SHP77 treated with DMSO at 0.1 percent for 48 hours (cell line): ENCODE results near the gene ARID1A.

Experiments used
- DNase-seq: peaks from one replicate; lab custom pipeline; 2025; lab: John Stamatoyannopoulos, UW

Gene ARID1A

GRCh38 chr1:26761217-26761616 lies 65.4 kb downstream of the ARID1A start:
- DNase-seq = no peak

DNA sequence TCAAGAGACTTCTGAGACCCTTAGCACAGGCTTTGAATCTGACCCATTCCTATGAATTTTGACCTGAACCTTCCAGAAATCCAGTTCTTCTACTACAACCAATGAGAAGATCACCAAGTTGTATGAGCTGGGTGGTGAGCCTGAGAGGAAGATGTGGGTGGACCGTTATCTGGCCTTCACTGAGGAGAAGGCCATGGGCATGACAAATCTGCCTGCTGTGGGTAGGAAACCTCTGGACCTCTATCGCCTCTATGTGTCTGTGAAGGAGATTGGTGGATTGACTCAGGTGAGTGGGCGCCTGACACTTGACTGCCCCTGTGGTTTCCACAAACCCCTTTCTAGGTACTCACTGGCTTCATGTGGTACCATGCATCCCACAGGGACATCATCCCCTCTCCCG lies 71.9 kb downstream of the ARID1A start:
- no peak for DNase-seq

- no peak for DNase-seq
Measured at GRCh38 chr1:26768755-26769154, 72.9 kb downstream of the ARID1A start.

DNA sequence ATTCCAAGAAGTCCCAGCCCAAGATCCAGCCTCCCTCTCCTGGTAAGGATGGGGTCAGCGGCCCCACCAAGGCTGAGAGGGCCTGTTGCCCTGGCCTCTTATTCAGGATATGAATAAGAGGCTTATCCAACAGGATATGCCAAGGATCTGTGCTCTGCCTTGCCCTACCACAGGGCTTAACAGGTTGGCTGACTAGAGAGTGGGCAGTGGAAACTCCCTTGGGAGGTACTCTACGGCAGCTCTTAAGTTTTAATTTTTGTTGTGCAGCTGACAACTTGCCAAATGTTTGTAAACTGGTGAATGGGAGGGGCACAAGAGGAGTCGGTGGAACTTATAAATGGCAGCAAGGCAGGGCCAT lies 75.4 kb downstream of the ARID1A start:
- no peak for DNase-seq

DNA sequence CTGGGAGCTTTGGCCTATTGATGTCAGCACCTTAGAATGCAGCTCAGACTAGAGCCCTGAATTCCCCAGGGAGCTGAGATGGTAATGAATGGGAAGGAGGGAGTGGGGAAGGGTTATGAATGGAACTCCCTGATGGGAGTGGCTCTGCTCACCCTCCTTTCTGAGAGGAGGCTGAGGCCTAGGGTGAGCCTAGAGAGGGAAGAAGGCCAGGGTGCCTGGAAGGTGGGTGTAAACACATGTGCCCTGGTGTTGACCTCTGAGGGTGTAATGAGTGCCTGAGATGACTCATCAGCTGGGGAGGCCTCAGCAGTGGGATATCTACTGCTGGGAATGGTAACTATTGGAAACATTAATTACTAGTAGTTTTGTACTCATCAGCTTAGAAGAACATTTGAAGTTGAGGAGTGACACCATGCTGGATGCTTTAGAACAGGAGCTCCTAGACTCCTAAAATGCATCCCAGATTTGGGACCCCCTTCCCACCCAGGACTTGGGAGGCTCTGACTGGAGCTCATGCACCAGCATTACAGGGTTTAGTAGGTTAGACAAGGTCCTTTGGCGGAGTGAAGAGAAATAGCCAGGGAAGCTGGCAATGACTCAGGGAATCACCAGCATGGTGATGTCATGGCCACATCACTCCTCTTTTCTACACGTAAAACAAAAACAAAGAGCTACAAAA lies 76.0 kb downstream of the ARID1A start:
- no peak for DNase-seq

GRCh38 chr1:26772687-26773086 lies 76.9 kb downstream of the ARID1A start:
- no peak for DNase-seq

GRCh38 chr1:26774462-26774861 lies 78.6 kb downstream of the ARID1A start:
- DNase-seq = no peak

GRCh38 chr1:26775666-26776065 lies 79.9 kb downstream of the ARID1A start:
- DNase-seq = no peak

- DNase-seq = no peak
Measured at GRCh38 chr1:26779098-26779668, 83.4 kb downstream of the ARID1A start.

GRCh38 chr1:26780344-26780957 lies 84.6 kb downstream of the ARID1A start:
- no peak for DNase-seq

DNA sequence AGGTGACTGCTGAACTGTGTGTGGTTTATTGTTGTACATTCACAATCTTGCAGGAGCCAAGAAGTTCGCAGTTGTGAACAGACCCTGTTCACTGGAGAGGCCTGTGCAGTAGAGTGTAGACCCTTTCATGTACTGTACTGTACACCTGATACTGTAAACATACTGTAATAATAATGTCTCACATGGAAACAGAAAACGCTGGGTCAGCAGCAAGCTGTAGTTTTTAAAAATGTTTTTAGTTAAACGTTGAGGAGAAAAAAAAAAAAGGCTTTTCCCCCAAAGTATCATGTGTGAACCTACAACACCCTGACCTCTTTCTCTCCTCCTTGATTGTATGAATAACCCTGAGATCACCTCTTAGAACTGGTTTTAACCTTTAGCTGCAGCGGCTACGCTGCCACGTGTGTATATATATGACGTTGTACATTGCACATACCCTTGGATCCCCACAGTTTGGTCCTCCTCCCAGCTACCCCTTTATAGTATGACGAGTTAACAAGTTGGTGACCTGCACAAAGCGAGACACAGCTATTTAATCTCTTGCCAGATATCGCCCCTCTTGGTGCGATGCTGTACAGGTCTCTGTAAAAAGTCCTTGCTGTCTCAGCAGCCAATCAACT lies 85.5 kb downstream of the ARID1A start:
- DNase-seq = no peak

- no peak for DNase-seq
Measured at GRCh38 chr1:26782521-26783212, 86.9 kb downstream of the ARID1A start.

DNA sequence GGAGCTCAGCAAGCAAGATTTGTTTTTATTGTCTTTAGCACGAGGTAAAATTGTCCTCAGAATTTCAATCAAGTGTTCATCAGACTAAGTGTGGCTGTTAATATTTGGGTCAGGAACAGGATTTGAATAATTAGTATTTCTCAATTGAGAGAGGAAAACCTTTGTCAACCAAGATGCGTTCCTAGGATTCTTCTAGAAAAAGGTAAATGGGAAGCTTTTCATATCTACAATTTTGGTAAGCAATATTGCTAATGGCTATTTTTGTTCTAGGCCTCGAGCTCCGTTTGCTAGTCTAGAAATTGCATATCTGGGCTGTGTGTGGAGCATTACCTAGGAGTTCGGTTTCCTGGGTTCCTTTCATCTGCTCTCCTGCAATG lies 87.8 kb downstream of the ARID1A start:
- no peak for DNase-seq

- no peak for DNase-seq
Measured at GRCh38 chr1:26784023-26784871, 88.4 kb downstream of the ARID1A start.

- no peak for DNase-seq
Measured at GRCh38 chr1:26784886-26785285, 89.1 kb downstream of the ARID1A start.

GRCh38 chr1:26785611-26786436 lies 90.0 kb downstream of the ARID1A start:
- no peak for DNase-seq

- DNase-seq = no peak
Measured at GRCh38 chr1:26786437-26787380, 90.9 kb downstream of the ARID1A start.

GRCh38 chr1:26787381-26787705 lies 91.5 kb downstream of the ARID1A start:
- no peak for DNase-seq

GRCh38 chr1:26787706-26788514 lies 92.1 kb downstream of the ARID1A start, which contains the start of gene PIGV:
Gene PIGV, plus strand, starts transcription at chr1:26787950. Its CDS starts 2,866 bp downstream, at chr1:26790816.
- peak; percentile 66 for DNase-seq
